Measurements from ENCODE around the gene HDDC3. TPM values are rescaled to one million over a fixed set of nuclear protein-coding genes. Genes with fewer than 3 reads are reported as not detected.
"Not testable (repeated sequence)": the region's sequence is repeated elsewhere in the genome, so short reads cannot be mapped to it uniquely, and the experiment has no call there.

The HDDC3 gene
- total RNA-seq, 1 experiment from 2014 or later, result 26.4 TPM

DNA sequence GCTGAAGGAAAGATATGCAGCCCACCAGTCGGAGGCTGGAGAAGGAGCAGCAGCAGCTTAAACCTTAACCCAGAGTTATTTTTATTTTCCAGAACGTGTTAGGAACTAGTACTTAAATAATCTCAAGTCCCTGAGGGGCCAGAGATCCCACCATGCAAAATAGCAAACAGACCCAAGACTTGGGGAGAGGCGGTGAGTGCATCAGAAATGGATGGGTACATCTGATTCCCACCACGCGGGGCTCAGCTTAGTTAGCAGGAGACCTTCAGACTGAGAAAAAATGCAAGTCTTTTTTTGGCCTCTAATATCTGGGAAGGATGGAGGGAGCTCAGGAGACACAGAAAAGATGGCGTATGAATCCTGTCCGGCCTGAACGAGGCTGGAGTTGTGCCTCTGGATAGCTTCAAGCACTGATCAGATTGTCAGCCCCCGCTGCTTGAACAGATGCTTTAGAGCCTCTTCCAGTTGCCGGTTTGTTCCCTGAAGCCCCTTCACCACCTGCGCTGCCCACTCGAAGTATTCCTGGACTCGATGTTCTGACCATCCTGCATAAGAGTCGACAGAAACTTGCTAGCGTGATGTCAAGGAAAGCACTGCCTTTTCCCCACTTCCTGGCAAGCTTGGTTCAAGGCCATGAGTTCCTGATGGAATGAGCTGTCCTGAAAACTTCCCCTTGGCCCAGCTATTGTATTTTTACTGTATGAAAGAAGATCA lies 1.3 kb downstream of the HDDC3 start:
- DNase-seq (ENCODE audit: low read depth), result no peak

DNA sequence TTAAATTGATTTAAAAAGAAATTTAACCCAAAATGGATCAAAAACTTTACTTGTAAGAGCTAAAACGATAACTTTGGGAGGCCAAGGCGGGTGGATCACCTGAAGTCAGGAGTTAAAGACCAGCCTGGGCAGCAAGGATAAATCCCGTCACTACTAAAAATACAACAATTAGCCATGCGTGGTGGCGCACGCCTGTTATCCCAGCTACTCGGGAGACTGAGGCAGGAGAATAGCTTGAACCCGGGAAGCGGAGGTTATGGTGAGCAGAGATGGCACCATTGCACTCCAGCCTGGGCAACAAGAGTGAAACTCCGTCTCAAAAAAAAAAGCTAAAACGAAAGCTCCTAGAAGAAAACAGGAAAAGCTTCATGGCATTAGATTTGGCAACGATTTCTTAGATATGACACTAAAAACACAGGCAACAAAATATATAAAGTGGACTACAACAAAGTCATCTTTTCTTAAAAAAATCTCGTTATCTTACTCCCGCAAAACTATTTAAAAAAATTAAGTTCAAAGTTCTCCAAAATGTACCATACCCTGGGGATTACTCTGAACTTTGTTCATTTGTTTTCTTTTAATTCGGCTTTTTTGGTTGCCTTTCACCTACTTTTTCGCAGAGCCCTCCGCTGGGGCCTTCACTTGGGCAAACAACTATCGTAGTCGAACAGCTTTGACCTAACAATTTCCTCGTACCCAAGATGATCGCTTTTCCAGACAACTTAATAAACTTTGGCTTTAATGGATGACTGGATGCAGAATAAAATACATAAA lies 2.9 kb downstream of the HDDC3 start:
- no peak for DNase-seq (ENCODE audit: low read depth)

DNA sequence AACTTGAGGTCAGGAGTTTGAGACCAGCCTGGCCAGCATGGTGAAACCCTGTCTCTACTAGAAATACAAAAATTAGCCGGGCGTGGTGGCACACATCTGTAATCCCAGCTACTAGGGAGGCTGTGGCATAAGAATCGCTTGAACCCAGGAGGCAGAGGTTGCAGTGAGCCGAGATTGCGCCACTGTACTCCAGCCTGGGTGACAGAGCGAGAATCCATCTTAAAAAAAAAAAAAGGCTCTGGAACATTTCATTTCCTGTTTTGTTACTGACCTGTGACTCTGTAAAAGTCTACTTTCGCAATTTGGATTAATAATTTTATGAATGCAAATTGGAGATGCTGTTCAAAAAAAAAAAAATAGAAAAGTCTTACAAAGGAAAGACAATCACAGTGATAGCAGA lies 4.2 kb downstream of the HDDC3 start:
- not testable (repeated sequence) for DNase-seq (ENCODE audit: low read depth)

DNA sequence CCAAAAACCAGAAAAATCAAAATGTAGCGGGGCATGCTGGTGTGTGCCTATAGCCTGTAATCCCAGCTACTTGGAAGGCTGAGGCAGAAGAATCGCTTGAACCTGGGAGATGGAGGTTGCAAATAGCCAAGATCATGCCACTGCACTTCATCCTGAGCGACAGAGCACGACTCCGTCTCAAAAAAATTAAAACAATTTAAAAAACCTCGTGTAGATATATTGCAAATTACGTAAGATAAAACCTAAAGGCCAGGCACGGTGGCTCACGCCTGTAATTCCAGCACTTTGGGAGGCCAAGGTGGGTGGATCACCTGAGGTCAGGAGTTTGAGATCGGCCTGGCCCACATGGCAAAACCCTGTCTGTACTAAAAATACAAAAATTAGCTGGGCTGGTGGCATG lies 5.6 kb downstream of the HDDC3 start:
- not testable (repeated sequence) for DNase-seq (ENCODE audit: low read depth)

DNA sequence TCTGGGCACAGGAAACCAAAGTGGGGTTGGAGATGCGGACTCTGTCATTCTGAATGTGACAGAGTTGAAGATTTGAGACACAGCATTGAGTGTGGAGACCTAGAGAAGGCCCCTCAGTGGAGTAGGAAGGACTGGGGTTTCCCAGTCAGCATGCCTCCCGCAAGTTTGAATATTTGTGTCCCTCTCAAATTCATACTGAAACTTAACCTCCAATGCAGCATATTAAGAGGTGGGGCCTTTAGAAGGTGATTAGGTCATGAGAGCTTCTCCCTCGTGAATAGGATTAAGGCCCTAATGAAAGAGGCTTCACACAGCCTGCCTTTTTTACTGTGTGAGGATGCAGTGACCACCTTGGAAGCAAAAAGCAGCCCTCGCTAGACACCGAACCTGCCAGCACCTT lies 8.0 kb downstream of the HDDC3 start:
- no peak for DNase-seq (ENCODE audit: low read depth)

DNA sequence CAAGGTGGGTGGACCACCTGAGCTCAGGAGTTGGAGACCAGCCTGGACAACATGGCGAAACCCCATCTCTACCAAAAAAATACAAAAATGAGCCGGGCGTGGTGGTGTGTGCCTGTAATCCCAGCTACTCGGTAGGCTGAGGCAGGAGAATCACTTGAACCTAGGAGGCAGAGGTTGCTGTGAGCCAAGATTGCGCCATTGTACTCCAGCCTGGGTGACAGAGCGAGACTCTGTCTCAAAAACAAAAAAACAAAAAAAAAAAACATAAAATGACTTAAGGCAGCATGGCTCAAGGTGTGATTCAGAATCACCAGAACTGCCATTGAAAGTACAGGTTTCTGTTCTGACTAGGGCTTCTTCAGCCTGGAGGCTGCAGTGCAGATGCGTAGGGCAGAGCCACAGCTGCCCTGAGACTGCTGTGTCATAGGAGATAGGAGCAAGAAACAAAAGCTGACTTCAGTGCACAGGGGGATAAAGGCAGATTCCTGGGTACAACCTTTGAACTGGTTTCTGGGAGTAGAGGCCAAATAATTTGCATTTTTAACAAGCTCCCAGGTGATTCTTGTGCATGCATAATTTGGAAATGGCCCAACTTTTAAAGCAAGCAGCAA lies 9.5 kb downstream of the HDDC3 start:
- not testable (repeated sequence) for DNase-seq (ENCODE audit: low read depth)

DNA sequence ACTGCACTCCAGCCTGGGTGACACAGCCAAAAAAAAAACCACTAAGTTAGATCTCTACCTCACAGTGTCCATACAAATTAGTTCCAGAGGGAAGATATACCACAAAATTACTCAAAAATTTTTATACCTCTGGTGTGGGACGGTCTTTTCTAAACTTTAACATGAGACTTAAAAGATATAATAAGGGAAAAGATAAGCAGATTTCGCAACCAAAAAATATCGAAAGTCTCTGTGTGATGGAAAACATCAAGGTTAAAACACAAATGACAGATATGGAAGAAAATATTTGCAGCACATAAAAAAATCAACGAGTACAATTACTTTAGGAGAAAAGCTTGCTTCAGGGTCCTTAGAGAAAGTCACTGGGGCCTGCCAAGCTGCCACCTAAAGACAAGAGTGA lies 10.5 kb downstream of the HDDC3 start:
- no peak for DNase-seq (ENCODE audit: low read depth)

- no peak for DNase-seq (ENCODE audit: low read depth)
Observed at GRCh38 chr15:90918835-90919234, 13.5 kb downstream of the HDDC3 start.

- DNase-seq (ENCODE audit: low read depth), result no peak
Observed at GRCh38 chr15:90918034-90918788, 14.1 kb downstream of the HDDC3 start.

DNA sequence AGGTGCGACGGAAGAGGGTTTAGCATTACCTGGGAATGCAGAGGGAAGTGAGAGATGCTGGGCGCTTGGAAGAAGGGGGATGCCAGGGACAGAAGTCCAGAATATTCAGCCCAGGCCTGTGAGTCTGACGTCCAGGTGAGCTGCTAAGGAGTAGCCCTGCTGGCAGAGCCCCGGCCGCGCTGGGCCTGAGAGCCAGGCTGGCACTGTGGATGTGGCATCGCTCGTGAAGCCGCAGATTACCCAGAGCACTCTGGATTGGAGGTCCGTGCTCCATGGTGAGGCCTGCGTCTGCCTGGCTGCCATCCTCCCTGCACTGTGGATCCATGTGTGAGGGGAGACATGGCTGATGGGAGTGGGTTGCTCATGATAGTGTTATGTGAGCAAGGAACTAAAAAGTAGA lies 14.8 kb downstream of the HDDC3 start:
- DNase-seq (ENCODE audit: low read depth), result no peak

GRCh38 chr15:90916461-90916860 lies 15.9 kb downstream of the HDDC3 start:
- DNase-seq (ENCODE audit: low read depth), result no peak

- no peak for DNase-seq (ENCODE audit: low read depth)
Observed at GRCh38 chr15:90915808-90916440, 16.4 kb downstream of the HDDC3 start.

DNA sequence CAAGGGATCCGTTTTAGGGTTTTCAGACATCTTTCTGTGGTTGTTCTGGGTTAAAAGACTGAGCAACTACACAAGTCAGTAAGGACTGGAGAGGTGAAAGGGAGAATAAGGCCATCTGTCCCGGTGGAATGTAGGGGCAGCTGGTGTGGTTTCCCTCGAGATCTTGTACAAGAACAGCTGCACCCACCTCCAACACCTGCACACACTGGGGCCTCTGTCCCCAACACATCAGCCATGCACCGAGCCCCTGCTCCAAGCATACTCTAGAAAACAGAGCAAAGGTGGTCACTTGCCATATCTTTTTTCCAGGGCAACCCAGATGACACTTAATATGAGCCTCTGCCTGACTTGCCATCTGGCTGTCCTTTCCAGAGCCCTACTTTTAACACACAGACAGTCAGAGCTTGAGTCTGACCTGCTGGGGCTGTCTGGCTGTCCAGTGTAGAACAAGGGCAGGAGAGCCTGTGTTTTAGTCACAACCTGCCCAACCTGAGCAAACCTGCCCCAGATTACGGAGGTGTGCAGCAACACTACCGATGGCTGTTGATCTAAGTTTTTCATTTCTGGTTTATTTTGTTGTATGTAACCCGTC lies 17.0 kb downstream of the HDDC3 start:
- no peak for DNase-seq (ENCODE audit: low read depth)

- DNase-seq (ENCODE audit: low read depth), result no peak
Observed at GRCh38 chr15:90914305-90915080, 17.9 kb downstream of the HDDC3 start.

- no peak for DNase-seq (ENCODE audit: low read depth)
Observed at GRCh38 chr15:90913398-90913944, 18.9 kb downstream of the HDDC3 start.

DNA sequence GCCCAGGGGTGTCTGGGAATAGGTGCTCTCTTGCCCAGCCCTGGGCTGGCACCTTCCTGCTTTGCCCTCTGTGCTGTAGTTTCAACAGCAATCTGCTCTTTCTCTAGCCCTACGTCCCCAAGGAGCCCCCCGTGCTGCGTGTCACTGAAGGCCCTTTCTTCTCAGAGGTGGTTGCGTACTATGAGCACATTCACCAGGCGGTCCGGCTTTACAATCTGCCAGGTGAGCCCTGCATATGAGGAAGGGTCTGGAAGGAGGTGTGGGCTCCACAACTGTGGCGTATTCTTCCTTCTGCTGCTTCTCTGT lies 19.6 kb downstream of the HDDC3 start:
- DNase-seq (ENCODE audit: low read depth), result no peak

- DNase-seq (ENCODE audit: low read depth), result no peak
Observed at GRCh38 chr15:90911906-90912769, 20.2 kb downstream of the HDDC3 start.

DNA sequence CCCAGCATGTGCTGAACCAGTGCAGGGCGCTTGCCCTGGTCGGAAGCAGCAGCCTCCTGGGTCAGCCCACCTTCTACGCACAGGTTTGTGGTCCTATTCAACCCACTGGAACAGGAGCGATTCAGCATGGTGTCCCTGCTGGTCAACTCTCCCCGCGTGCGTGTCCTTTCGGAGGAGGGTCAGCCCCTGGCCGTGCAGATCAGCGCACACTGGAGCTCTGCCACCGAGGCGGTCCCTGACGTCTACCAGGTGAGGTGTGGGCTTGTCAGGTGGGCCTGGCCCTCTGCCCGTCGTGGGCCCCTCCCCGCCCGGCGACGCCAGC lies 21.1 kb downstream of the HDDC3 start:
- DNase-seq (ENCODE audit: low read depth), result no peak

DNA sequence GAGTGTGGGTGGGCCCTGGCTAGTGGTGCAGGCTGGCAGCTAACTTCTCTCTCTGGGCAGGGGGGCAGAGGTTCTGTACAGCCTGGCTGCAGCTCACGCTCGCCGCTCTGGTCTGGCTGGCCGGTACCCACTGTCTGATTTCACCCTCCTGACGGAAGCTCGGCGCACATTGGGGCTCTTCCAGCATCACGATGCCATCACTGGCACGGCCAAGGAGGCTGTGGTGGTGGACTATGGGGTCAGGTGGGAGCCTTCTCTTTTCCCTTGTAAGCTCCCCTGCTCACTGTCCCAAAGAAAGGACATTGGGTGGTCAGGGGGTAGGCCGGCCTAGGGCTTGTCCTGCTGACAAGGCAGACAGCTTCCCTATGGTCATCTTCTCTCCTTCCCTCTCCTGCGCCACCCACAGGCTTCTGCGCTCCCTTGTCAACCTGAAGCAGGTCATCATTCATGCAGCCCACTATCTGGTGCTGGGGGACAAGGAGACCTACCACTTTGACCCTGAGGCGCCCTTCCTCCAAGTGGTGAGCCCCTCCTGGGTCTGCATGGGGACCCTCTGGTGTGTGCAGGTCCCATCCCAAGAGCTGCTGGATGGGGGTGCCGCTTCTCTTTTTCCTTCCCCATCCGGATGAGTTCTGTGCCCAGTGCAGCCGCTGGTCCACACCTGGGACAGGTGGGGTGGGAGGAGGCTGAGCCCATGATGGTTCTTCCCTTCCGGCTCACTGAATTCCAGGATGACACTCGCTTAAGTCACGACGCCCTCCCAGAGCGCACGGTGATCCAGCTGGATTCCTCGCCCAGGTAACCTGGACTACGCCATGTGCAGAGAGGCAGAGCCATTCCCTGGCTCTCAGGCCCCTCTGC lies 21.7 kb downstream of the HDDC3 start:
- no peak for DNase-seq (ENCODE audit: low read depth)
